GM18517 (cell line): ENCODE data around the gene PDK2.

Experiments used
- ATAC-seq: cut with Tn5 transposase; IDR thresholded peaks from one replicate; pipeline ENCODE4 v1.9.1; 2021; ENCODE audit warnings: mild to moderate bottlenecking, moderate library complexity; ENCODE audit not compliant: unreplicated experiment

PDK2 gene

GRCh38 chr17:50148226-50149090, 53.3 kb downstream of the PDK2 start:
- ATAC-seq: peak; percentile 42

- ATAC-seq: no peak
These were observed 53.9 kb downstream of the PDK2 start for GRCh38 chr17:50149091-50149416.

- no peak for ATAC-seq
These were observed 54.5 kb downstream of the PDK2 start for GRCh38 chr17:50149417-50150353.

GRCh38 chr17:50150354-50151040, 55.3 kb downstream of the PDK2 start, which contains the start of gene PPP1R9B:
PPP1R9B (minus strand) TSS chr17:50150677; CDS start chr17:50150513, 164 bp downstream.
- ATAC-seq: no peak

GRCh38 chr17:50151041-50151936, 56.1 kb downstream of the PDK2 start:
- no peak for ATAC-seq

GRCh38 chr17:50151937-50152547, 56.9 kb downstream of the PDK2 start:
- ATAC-seq: no peak

- no peak for ATAC-seq
These were observed 57.6 kb downstream of the PDK2 start for GRCh38 chr17:50152736-50153135.

GRCh38 chr17:50153650-50154575, 58.8 kb downstream of the PDK2 start:
- no peak for ATAC-seq

GRCh38 chr17:50154604-50155003, 59.5 kb downstream of the PDK2 start:
- ATAC-seq: peak; percentile 52

- no peak for ATAC-seq
These were observed 60.1 kb downstream of the PDK2 start for GRCh38 chr17:50155115-50155819.

- no peak for ATAC-seq
These were observed 62.7 kb downstream of the PDK2 start for GRCh38 chr17:50157891-50158290.

GRCh38 chr17:50161023-50161910, 66.1 kb downstream of the PDK2 start:
- peak; percentile 70 for ATAC-seq
